SK-N-SH treated with all-trans-retinoic acid at 6 μM for 48 hours (cell line): ENCODE measurements around the gene FABP2.
A peak's percentile ranks its signal among the peaks of the same experiment; 100 is the strongest.

Source experiments
- ATAC-seq: fragments of 200-7000 bp; cut with Tn5 transposase; 3 replicates; pipeline ENCODE4 v1.9.1; 2020; ENCODE audit warnings: mild to moderate bottlenecking, moderate library complexity
- ARNTL ChIP-seq: fragments of 450-650 bp; formaldehyde crosslinking; IDR thresholded peaks from 2 replicates; pipeline ENCODE4 v1.5.0; 2020; ENCODE audit warnings: low read depth, mild to moderate bottlenecking, moderate library complexity, borderline replicate concordance
- CSDC2 ChIP-seq: fragments of 250-450 bp; sonication (Bioruptor Pico); IDR thresholded peaks from 2 replicates; pipeline ENCODE4 v1.5.0; 2020; ENCODE audit warnings: mild to moderate bottlenecking, moderate library complexity
- ESRRG ChIP-seq: fragments of 250-450 bp; sonication (Bioruptor Pico); IDR thresholded peaks from 2 replicates; pipeline ENCODE4 v1.6.1; 2021; ENCODE audit warnings: mild to moderate bottlenecking
- GLIS3 ChIP-seq: fragments of 250-450 bp; sonication (Bioruptor Pico); IDR thresholded peaks from 2 replicates; pipeline ENCODE4 v1.5.0; 2020; ENCODE audit warnings: mild to moderate bottlenecking, moderate library complexity
- ISL1 ChIP-seq: fragments of 250-450 bp; sonication (Bioruptor Pico); IDR thresholded peaks from 2 replicates; pipeline ENCODE4 v2.1.2; 2022; ENCODE audit warnings: mild to moderate bottlenecking, moderate library complexity
- OSR1 ChIP-seq: fragments of 250-450 bp; sonication (Bioruptor Pico); IDR thresholded peaks from 2 replicates; pipeline ENCODE4 v1.8.0; 2022; ENCODE audit warnings: moderate library complexity, mild to moderate bottlenecking, inconsistent platforms
- PPARA ChIP-seq: fragments of 250-450 bp; sonication (Bioruptor Pico); IDR thresholded peaks from 2 replicates; pipeline ENCODE4 v1.5.0; 2020; ENCODE audit warnings: mild to moderate bottlenecking, borderline replicate concordance
- RARB ChIP-seq: fragments of 250-450 bp; sonication (Bioruptor Pico); IDR thresholded peaks from 2 replicates; pipeline ENCODE4 v1.8.0; 2021; ENCODE audit warnings: mild to moderate bottlenecking, moderate library complexity
- SNAI2 ChIP-seq: fragments of 250-450 bp; sonication (Bioruptor Pico); IDR thresholded peaks from 2 replicates; pipeline ENCODE4 v1.5.0; 2020; ENCODE audit warnings: mild to moderate bottlenecking, moderate library complexity
- TCF4 ChIP-seq: fragments of 250-450 bp; sonication (Bioruptor Pico); IDR thresholded peaks from 2 replicates; pipeline ENCODE4 v1.8.0; 2021; ENCODE audit warnings: mild to moderate bottlenecking, moderate library complexity, borderline replicate concordance
- TOX ChIP-seq: fragments of 250-450 bp; sonication (Bioruptor Pico); IDR thresholded peaks from 2 replicates; pipeline ENCODE4 v1.8.0; 2021; ENCODE audit warnings: mild to moderate bottlenecking, moderate library complexity, borderline replicate concordance
- ZC3H10 ChIP-seq: fragments of 250-450 bp; sonication (Bioruptor Pico); IDR thresholded peaks from 2 replicates; pipeline ENCODE4 v1.5.1; 2021; ENCODE audit warnings: mild to moderate bottlenecking, moderate library complexity
- ZFP3 ChIP-seq: fragments of 250-450 bp; sonication (Bioruptor Pico); IDR thresholded peaks from 2 replicates; pipeline ENCODE4 v1.5.0; 2020; ENCODE audit warnings: mild to moderate bottlenecking, moderate library complexity
- ZFP30 ChIP-seq: fragments of 450-650 bp; formaldehyde crosslinking; IDR thresholded peaks from 2 replicates; pipeline ENCODE4 v1.5.0; 2022; ENCODE audit warnings: mild to moderate bottlenecking, moderate library complexity
- ZNF565 ChIP-seq: fragments of 450-650 bp; formaldehyde crosslinking; conservative IDR thresholded peaks from 2 replicates; pipeline ENCODE4 v1.5.0; 2020; ENCODE audit warnings: low read depth, mild to moderate bottlenecking, moderate library complexity
- ZNF70 ChIP-seq: fragments of 450-650 bp; formaldehyde crosslinking; IDR thresholded peaks from 2 replicates; pipeline ENCODE4 v1.5.0; 2020; ENCODE audit warnings: mild to moderate bottlenecking, moderate library complexity
- ZNF8 ChIP-seq: fragments of 450-650 bp; formaldehyde crosslinking; IDR thresholded peaks from 2 replicates; pipeline ENCODE4 v1.5.0; 2020; ENCODE audit warnings: mild to moderate bottlenecking, moderate library complexity
- TF ChIP-seq, protein P1 (sequence below): fragments of 250-450 bp; sonication (Bioruptor Pico); IDR thresholded peaks from 2 replicates; pipeline ENCODE4 v1.5.1; 2021; ENCODE audit warnings: mild to moderate bottlenecking, moderate library complexity
- TF ChIP-seq, protein P2 (sequence below): fragments of 250-450 bp; sonication (Bioruptor Pico); IDR thresholded peaks from 2 replicates; pipeline ENCODE4 v1.8.0; 2020; ENCODE audit warnings: mild to moderate bottlenecking, moderate library complexity, borderline replicate concordance
- TF ChIP-seq, protein P3 (sequence below): fragments of 250-450 bp; sonication (Bioruptor Pico); IDR thresholded peaks from 2 replicates; pipeline ENCODE4 v1.5.1; 2020; ENCODE audit warnings: low read depth, mild to moderate bottlenecking, moderate library complexity
- TF ChIP-seq, protein P4 (sequence below): fragments of 250-450 bp; sonication (Bioruptor Pico); IDR thresholded peaks from 2 replicates; pipeline ENCODE4 v1.8.0; 2021; ENCODE audit warnings: low read depth, mild to moderate bottlenecking, moderate library complexity, borderline replicate concordance
- TF ChIP-seq, protein P5 (sequence below): fragments of 250-450 bp; sonication (Bioruptor Pico); IDR thresholded peaks from 2 replicates; pipeline ENCODE4 v1.5.0; 2020; ENCODE audit warnings: mild to moderate bottlenecking, moderate library complexity

The FABP2 gene

DNA sequence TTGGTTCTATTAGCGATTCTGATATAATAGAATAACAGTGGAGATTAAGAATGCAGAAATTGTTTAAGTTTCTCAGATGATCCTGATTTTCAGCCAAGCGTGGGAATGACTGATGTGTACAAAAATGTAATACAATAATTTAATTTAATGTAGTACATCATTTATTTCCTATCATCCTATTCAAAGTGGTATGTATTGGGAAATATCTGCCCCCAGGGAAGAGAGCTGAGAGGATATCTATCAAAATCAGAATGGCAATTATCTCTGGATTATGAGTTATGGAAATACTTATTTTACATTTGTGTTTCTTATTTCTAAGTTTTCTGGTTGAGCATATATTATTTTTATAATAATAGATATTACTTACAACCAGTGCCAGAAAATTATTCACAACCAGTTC lies 3.9 kb downstream of the FABP2 start:
- ATAC-seq, result no peak
- TF ChIP-seq, protein P1, sequence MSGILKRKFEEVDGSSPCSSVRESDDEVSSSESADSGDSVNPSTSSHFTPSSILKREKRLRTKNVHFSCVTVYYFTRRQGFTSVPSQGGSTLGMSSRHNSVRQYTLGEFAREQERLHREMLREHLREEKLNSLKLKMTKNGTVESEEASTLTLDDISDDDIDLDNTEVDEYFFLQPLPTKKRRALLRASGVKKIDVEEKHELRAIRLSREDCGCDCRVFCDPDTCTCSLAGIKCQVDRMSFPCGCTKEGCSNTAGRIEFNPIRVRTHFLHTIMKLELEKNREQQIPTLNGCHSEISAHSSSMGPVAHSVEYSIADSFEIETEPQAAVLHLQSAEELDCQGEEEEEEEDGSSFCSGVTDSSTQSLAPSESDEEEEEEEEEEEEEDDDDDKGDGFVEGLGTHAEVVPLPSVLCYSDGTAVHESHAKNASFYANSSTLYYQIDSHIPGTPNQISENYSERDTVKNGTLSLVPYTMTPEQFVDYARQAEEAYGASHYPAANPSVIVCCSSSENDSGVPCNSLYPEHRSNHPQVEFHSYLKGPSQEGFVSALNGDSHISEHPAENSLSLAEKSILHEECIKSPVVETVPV (CRISPR knock-in tag), result no peak
- no peak for TF ChIP-seq ARNTL (CRISPR knock-in tag)
- TF ChIP-seq ZNF8, result no peak
- TF ChIP-seq ZFP3 (CRISPR knock-in tag), result no peak
- TF ChIP-seq, protein P2, sequence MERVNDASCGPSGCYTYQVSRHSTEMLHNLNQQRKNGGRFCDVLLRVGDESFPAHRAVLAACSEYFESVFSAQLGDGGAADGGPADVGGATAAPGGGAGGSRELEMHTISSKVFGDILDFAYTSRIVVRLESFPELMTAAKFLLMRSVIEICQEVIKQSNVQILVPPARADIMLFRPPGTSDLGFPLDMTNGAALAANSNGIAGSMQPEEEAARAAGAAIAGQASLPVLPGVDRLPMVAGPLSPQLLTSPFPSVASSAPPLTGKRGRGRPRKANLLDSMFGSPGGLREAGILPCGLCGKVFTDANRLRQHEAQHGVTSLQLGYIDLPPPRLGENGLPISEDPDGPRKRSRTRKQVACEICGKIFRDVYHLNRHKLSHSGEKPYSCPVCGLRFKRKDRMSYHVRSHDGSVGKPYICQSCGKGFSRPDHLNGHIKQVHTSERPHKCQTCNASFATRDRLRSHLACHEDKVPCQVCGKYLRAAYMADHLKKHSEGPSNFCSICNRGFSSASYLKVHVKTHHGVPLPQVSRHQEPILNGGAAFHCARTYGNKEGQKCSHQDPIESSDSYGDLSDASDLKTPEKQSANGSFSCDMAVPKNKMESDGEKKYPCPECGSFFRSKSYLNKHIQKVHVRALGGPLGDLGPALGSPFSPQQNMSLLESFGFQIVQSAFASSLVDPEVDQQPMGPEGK (CRISPR knock-in tag), result peak; percentile 61; the same call in 1 of the 2 replicates
- TF ChIP-seq TCF4 (CRISPR knock-in tag), result no peak
- TF ChIP-seq OSR1, result no peak
- no peak for TF ChIP-seq SNAI2 (CRISPR knock-in tag)
- TF ChIP-seq, protein P3, sequence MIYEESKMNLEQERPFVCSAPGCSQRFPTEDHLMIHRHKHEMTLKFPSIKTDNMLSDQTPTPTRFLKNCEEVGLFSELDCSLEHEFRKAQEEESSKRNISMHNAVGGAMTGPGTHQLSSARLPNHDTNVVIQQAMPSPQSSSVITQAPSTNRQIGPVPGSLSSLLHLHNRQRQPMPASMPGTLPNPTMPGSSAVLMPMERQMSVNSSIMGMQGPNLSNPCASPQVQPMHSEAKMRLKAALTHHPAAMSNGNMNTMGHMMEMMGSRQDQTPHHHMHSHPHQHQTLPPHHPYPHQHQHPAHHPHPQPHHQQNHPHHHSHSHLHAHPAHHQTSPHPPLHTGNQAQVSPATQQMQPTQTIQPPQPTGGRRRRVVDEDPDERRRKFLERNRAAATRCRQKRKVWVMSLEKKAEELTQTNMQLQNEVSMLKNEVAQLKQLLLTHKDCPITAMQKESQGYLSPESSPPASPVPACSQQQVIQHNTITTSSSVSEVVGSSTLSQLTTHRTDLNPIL (CRISPR knock-in tag), result peak; percentile 67; the same call in 1 of the 2 replicates
- TF ChIP-seq ISL1 (CRISPR knock-in tag), result peak; percentile 96

DNA sequence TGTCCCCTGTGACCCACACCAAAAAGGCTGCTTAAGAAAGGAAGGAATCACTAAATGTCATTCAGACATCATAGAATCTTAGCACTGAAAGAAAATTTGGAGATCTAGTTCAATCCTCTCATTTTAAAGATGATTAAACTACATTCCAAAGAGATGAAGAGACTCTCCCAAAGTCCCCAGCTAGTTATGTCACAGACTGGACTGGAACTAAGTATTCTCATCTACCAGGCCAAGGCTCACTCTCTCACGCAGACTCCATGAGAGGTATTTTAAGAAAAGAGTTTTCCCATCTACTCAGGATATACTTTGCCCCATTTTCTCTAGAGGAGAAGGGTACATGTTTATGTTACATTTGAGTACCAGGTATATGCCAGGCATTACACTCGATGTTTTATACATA lies 6.9 kb downstream of the FABP2 start:
- no peak for TF ChIP-seq SNAI2 (CRISPR knock-in tag)
- TF ChIP-seq CSDC2 (CRISPR knock-in tag), result no peak
- no peak for TF ChIP-seq TCF4 (CRISPR knock-in tag)
- TF ChIP-seq, protein P3 (CRISPR knock-in tag), result no peak
- no peak for TF ChIP-seq ZNF70 (CRISPR knock-in tag)
- no peak for TF ChIP-seq PPARA
- peak; percentile 26; the same call in 1 of the 3 replicates for ATAC-seq

DNA sequence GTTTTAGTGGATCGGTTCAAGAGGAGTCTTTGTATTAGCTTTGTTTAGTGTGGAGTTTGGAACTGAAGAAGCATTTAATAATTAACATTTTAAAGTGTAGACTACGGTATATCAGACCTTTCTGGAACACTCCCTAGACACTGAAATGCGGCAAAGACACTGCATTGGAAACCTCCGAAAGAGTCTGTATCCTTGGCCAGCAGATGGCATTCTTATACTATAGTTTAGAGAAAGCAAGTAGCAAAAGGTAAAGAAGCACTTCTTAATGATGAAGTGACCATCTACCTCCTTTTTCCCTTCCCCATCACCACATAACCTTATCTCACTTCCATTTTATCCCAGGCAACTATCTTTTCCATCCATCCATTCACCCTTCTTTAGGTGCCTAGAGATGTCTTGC lies 7.6 kb downstream of the FABP2 start:
- ATAC-seq, result peak; percentile 93
- TF ChIP-seq ESRRG (CRISPR knock-in tag), result no peak
- no peak for TF ChIP-seq ZFP3 (CRISPR knock-in tag)
- TF ChIP-seq ZNF565 (CRISPR knock-in tag), result no peak
- no peak for TF ChIP-seq ARNTL (CRISPR knock-in tag)
- TF ChIP-seq GLIS3 (CRISPR knock-in tag), result no peak
- TF ChIP-seq, protein P4, sequence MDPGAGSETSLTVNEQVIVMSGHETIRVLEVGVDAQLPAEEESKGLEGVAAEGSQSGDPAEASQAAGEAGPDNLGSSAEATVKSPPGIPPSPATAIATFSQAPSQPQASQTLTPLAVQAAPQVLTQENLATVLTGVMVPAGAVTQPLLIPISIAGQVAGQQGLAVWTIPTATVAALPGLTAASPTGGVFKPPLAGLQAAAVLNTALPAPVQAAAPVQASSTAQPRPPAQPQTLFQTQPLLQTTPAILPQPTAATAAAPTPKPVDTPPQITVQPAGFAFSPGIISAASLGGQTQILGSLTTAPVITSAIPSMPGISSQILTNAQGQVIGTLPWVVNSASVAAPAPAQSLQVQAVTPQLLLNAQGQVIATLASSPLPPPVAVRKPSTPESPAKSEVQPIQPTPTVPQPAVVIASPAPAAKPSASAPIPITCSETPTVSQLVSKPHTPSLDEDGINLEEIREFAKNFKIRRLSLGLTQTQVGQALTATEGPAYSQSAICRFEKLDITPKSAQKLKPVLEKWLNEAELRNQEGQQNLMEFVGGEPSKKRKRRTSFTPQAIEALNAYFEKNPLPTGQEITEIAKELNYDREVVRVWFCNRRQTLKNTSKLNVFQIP (CRISPR knock-in tag), result no peak
- TF ChIP-seq ZFP30 (CRISPR knock-in tag), result no peak
- no peak for TF ChIP-seq TOX (CRISPR knock-in tag)
- no peak for TF ChIP-seq OSR1
- TF ChIP-seq ISL1 (CRISPR knock-in tag), result no peak
- no peak for TF ChIP-seq ZNF70 (CRISPR knock-in tag)
- TF ChIP-seq, protein P5, sequence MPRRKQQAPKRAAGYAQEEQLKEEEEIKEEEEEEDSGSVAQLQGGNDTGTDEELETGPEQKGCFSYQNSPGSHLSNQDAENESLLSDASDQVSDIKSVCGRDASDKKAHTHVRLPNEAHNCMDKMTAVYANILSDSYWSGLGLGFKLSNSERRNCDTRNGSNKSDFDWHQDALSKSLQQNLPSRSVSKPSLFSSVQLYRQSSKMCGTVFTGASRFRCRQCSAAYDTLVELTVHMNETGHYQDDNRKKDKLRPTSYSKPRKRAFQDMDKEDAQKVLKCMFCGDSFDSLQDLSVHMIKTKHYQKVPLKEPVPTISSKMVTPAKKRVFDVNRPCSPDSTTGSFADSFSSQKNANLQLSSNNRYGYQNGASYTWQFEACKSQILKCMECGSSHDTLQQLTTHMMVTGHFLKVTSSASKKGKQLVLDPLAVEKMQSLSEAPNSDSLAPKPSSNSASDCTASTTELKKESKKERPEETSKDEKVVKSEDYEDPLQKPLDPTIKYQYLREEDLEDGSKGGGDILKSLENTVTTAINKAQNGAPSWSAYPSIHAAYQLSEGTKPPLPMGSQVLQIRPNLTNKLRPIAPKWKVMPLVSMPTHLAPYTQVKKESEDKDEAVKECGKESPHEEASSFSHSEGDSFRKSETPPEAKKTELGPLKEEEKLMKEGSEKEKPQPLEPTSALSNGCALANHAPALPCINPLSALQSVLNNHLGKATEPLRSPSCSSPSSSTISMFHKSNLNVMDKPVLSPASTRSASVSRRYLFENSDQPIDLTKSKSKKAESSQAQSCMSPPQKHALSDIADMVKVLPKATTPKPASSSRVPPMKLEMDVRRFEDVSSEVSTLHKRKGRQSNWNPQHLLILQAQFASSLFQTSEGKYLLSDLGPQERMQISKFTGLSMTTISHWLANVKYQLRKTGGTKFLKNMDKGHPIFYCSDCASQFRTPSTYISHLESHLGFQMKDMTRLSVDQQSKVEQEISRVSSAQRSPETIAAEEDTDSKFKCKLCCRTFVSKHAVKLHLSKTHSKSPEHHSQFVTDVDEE (CRISPR knock-in tag), result no peak
- TF ChIP-seq CSDC2 (CRISPR knock-in tag), result no peak
- TF ChIP-seq, protein P1 (CRISPR knock-in tag), result no peak
- TF ChIP-seq SNAI2 (CRISPR knock-in tag), result no peak
- TF ChIP-seq ZNF8, result no peak
- no peak for TF ChIP-seq ZC3H10 (CRISPR knock-in tag)
- TF ChIP-seq, protein P2 (CRISPR knock-in tag), result no peak
- TF ChIP-seq PPARA, result no peak
- TF ChIP-seq RARB (CRISPR knock-in tag), result no peak
